DMS 273 treated with DMSO at 0.1 percent for 48 hours (cell line): ENCODE data around the gene CA12.

Experiments used
- DNase-seq: peaks from one replicate; lab custom pipeline; 2025; lab: John Stamatoyannopoulos, UW

The CA12 gene

DNA sequence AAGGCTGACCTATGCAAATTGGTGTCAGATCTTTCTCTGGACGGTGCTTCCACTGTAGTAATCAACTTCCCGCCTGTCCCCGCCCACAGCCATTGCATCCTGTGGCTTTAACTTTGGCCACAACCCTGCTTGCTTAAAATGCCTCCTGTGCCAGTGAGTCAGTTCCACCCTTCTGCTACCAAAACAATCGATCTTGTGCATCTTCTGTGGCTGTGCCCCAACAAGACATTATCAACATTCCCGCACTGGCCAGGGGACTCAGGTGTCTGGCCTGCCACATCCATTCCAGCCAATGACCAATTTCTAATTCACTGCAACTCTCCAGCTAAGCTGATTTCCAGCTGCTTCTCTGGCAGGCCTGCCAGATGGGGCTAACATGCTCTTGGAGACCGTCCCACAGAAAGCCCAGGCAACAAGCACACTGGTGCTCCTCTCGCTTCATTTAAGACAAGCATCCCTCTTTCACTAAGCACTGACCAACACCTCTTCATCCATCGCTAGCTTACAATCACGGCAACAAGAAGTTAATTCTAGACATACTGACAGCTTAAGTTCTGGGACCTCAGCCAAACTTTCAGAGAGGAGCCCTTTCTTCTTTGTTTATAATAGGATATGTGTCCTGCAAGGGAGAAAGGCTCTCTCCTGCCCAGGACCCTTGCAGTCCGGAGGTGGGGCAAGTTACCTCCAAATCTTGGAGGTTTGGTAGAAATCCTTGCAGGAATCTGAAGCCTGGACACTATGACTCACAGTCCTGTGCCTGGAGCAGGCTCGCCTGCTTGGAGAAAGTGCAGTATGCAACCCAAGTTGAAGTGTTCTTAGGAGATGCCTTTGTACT is 6.7 kb downstream of the CA12 start:
- DNase-seq, result peak; percentile 54

DNA sequence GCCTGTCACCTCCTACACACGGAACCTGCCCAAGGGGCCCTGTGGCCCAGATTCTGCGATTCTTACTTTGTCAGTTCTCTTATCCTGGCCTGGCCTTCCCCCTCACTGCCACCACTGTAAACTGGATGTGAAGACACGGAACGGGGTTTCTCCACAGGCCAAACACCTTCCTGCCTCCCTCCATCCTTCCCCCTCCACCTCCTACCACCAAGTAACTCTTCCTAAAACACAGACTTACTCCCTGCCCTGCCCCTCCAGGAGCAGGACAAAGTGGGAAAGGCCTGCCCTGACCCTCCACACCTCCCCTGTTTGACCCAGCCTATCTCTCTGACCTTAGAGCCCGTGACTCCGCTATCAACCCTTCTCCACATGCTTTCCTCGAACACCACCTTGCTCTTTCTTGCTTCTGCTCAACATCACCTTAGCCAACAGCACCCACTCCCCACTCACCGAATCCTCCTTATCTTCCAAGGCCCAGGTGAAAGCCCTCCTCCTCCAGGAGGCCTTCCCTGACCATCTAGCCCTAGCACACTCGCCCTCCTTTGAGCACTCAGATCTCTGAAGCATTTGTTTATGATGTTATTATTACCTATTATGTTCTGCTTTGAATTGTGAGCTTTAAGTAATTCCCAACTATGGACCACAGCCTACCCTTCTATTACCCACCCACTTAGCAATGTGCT is 7.6 kb downstream of the CA12 start:
- DNase-seq, result no peak

DNA sequence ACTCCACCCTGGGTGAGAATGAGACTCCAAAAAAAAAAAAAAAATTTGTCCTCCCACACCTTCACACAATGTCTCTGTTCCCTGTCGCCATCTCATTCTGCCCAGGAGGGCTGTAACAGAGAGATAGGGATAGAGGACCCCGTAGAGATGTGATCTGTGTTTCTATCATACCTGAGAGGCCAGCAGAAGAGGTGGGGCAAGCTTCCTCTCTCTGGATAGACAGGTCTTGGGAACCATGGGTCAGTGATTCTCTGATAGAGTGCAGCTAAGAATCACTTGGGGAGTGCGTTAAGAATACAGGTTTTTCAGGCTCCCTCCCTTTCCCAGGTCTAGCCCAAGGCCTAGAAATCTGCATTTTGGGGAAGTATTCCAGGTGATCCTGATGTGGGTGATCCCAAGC is 8.3 kb downstream of the CA12 start:
- no peak for DNase-seq

DNA sequence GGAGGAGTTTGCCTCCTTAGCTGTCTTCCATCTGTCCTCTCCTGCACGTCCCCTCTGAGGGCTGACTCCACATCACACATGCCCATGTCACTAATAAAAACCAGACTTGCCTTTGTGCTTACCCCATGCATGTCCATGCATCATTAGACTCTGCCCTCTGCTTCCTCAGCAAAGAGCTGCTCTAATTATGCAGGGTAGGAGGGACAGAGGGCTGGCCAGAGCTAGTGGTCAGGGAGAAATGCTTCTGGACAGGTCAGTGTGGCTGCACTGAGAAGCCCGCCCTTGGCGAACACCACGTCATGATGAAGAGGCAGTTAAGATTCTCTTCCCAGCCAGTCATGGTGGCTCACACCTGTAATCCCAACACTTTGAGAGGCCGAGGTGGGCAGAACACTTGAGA is 8.9 kb downstream of the CA12 start:
- DNase-seq, result no peak

DNA sequence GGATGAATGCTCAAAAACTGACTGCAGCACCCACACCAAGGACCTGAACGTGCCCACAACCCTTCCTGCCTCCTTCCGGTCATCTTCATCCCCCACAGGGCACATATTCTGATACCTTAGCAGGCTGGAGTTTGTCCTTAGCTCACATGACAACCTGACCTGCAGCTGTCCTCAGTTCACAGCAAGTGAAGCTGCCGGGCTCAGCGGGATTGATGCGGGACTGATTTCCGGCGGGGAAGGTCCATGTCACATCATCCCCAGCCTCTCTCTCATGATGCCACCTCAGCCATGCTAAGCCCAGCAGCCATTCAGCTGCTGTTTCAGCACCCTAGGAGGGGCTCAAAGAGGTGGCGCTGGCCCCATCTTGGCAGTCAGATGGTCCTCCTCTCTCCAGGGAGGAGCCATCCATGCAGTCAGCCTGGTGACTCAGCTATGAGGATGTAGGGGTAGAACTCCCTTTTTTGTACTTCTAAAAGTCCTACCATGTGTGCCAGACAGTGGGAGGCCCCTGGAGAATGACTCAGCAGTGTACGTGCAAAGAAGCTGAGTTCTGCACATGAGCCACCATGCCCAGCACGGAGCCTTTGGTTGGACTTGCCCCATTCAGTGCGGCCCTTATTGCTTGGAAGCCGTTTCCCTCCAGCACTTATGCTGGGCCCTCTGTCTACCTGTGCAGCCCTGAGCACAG is 9.5 kb downstream of the CA12 start:
- no peak for DNase-seq

DNA sequence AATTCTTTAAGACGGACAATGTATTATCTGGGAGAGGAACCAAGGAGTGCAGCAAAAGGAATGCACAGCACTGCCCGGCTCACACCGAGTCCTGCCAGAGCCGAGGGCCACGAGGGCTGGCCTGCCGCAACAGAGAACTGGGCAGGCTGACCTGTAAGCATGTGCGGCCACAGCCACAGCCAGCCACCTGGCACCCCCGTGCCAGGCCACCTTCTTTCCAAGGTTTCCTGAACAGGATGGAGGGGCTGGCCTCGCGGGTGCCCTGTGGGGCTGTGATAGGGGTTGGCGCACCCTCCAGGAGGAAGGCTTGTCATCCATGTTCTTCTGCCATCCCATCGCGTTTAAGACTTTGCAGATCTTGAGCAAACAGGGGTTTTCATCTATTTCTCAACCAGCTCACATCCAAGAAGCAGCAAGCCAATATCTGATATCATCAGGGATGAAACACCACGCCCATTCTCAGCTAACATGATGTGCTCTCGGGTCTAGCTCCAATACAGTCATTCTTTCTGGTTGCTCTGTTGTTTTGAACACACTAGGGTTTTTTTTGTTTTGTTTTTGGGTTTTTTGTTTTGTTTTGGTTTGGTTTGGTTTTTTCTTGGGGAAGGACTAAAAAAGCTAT is 10.2 kb downstream of the CA12 start:
- no peak for DNase-seq

DNA sequence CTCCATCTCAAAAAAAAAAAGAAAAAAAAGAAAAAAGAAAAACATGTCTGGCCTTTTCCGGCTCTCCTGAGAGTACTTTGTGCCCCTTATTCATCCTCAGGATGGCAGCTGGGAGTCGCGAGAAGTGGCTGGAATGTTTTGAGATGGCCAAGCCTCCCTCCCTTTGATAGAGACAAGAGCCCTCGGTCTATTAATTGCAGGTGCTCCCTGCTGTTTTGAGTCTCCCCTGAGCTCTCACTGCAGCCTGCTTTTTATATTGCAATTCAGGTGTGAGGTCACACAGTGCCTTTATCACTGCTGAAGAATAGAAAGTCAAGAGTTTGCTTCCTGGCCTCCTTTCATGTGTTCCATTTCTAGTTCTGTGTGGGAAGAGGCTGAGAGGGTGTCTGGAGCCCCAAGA is 10.9 kb downstream of the CA12 start:
- no peak for DNase-seq

DNA sequence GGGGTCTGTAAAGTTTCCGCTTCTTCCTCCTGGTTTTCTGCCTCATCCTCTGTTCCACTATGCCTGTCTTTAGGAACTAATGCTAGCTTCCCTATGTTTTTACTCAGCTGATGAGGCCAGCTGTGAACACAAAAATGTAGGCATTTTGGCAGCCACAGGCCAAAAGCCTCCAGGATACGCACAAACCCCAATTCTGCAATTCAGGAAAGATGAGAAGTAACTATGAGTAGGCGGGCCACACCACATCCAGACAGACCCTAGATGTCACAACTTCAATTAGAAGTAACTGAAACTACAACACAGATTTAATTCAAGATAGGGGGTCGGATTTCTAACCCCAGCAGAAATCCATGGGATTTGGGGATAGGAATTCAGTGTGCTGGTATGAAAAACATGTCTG is 11.9 kb downstream of the CA12 start:
- no peak for DNase-seq

DNA sequence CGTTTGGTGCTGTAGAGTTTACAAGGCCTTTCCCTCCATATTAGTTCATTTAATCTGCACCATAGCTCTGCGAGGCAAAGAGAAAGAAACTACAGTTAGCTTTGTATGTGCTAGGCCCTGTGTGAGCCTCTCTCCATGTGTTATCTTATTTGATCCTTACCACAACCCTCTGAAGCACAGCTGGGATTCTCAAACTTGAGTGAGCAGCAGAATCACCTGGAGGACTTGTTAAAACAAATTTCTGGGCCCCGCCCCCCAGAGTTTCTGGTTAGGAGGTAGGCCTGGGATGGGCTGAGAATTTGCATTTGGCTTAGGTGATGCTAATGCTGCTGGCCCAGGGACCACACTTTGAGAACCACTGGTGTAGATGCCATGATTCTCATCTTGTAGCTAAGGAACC is 12.3 kb downstream of the CA12 start:
- no peak for DNase-seq

DNA sequence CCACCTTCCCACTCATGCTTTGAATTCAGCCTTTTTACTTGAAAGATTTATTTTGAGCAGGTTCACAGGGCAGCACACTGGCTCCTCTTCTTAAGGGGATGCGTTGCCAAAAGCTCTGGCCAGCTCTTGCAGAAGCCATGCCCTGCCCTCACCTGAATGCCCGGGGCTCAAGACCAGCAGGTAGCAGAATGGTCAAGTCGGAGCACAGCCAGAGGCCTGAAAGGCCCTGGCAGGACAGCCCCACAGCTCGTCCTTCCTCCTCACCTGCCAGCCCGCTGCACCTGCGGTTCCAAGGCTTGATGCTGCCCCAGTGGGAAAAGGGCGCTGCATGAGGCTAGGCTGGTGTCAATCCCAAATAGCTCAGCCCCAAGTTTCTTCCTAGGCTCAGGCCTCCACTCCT is 13.1 kb downstream of the CA12 start:
- no peak for DNase-seq

DNA sequence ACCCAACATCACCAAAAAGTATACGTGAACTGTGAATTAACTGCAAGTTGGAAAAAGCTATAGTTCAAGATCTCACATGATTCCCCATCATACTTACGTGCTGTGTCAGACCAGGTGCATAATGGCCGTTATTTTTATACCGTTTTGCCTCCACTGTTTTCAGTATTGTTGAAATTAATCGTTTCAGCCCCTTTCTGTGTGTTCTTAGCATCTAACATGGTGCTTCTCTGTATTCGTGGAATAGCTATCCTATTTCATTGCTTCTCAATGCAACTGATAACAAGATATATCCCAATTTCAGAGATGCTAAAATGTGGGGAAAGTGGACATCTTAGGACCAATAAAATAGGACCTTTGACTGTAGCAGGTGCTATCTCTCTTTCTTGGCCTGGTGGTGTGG is 13.7 kb downstream of the CA12 start:
- DNase-seq, result no peak

DNA sequence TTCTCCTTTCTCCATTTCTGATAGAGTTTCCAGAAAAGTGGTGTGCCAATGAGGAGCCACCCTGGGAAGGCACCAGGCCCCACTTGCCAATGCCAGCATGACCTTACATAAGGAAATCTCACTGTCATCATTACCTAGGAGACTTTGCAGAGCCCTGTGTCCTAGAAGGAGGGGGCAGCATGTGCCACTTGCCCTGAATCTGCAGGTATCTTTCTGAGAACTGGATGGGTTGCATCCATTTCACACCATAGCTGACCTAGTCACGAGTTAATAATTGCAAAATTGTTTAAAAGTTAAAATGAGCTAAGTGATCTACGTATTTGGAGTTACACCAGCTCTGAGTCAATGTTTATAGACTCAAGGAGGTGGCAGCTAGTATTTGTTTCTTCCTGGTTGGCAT is 14.3 kb downstream of the CA12 start:
- no peak for DNase-seq

DNA sequence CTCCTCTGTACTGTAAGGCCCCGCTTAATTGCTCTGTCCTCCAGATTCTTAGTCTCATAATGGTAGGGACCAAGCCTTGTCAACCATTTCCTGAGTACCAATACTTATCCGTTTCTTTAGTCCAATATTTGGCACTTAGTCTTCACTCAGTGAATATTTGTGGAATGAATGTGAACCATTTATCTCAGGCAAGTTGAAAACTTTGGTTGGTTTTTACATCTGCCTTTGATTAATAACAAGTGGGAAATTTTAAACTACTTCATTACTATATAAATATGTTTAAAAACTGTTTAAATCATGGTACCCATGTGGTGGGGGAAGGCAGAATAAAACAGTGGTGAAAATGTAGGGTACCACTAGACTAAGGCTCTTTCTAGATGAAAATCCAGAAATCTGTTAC is 15.2 kb downstream of the CA12 start:
- DNase-seq, result no peak

DNA sequence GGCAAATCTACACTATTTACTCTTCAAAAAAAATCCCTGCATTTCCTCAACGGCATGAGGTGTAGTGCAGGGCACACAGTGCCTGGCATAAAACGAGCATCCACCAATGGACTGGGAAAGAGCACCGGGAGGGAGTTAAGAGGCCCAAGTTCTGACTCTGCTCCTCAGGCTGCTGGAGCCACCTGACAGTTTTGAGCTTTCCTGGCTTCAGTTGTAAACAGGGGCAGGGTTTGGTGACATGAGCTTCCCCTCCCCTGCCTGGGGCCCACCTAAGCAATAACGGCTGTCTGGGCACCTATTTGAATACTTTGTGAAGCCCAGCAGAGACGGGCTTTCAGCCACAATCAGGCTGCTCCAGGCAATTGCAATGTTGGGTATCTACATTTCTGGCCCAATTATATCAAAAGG is 16.4 kb downstream of the CA12 start:
- DNase-seq, result no peak

DNA sequence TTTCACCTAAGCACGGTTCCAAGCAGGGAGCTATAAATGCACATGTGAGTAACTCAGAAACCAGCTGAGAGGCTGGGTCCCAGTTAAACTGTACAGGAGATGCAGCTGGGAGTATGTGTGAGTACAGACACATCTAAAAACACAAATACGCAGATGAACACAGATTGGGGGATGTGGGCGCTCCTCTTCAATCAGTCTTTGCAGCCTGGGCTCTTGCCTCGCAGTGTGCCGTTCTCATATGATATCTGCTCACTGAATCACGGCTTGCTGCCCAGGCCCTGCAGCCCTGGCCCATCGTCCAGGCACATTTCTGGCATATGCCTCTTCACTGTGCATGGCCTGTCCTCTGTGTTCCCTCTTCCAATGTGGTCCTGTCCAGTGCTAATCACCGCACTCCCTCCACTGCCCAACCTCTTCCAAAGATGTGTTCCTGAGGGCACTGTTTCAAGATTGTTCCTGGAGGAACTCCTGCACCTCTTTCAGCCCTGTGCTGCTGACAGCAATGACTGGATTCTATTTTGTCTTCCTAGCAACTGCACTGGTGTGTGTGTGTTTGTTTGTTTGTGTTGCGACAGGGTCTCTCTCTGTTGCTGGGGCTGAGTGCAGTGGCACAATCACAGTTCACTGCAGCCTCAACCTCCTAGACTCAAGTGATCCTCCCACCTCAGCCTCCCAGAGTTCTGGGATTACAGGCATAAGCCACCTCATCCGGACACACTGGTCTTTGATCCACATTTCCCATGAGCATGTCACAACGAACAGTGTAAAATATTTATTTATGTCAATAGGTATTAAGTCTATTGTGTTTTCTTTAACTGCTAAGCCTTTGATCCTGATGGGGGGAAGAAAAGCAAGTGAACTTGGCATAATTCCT is 17.0 kb downstream of the CA12 start:
- DNase-seq, result no peak

DNA sequence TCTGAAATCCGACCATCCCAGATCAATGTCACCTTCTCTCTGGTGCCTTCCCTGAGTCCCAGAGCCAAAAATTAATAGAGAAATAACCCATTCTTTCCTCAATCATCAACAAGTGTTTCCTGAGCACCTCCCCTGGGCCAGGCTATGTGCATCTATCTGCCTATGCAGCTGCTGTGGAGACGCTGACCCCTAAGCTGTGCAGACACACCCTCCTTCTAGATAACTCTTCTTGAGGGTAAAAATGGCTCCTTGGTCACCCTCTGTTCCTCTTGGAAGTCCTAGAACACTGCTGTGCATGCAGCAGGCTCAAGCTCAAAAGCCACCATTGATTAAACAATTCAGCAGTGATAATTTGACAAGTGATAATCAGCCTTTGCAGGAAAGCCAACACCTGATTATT is 18.4 kb downstream of the CA12 start:
- no peak for DNase-seq

DNA sequence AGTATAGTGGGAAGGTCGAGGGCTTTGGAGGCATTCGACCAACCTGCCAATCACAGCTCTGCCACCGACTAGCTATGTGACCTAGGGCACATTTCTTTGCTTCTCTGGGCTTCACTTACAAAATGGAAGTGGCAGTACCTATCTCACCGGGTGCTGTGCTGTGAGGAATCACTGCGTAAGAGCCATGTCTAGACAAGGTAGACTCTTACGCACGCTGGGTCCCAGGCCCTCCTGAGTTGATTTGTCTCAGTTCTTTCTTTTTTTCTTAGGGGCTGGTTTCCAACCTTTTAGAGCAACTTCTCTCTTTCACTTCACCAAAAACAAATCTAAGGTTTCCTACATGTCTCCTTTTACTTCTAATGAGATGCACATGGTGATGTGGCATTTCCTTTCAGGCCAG is 18.8 kb downstream of the CA12 start:
- DNase-seq, result no peak

DNA sequence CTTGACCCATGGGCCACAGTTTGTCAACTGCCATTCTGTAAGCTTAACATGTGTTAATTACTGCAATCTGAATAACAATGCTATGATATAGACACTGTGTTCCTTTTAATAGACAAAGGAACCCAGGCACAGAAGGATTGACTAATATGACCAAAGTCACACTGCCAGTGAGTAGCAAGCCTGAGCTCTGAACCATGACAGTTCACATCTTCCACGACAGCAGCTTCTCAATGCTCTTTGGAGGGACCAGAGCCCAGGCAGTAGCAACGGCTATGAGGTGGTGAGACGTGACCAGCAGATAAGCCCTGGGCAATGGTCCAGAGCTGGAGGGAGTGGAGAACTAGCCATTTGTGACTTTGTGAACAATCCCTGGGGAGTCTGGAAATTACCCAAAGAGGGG is 19.4 kb downstream of the CA12 start:
- DNase-seq, result no peak

DNA sequence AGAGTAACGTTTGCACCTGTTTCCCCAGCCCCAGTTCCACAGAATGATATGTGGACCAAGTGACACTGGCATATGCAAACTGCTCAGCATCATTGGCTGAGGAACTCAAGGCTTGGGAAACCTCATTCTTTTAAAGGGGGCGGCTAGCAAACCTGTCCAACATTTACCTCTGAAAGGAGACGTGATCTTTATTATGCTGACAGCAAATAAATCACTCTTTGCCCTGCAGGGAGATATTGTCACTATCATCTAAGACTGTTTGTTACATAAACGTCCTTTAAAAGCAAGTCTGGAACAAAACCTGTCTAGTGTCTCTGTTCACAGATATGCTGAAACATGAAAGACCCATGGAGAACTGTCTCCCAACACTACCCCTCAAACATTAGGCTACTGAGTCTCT is 21.5 kb downstream of the CA12 start:
- DNase-seq, result no peak

DNA sequence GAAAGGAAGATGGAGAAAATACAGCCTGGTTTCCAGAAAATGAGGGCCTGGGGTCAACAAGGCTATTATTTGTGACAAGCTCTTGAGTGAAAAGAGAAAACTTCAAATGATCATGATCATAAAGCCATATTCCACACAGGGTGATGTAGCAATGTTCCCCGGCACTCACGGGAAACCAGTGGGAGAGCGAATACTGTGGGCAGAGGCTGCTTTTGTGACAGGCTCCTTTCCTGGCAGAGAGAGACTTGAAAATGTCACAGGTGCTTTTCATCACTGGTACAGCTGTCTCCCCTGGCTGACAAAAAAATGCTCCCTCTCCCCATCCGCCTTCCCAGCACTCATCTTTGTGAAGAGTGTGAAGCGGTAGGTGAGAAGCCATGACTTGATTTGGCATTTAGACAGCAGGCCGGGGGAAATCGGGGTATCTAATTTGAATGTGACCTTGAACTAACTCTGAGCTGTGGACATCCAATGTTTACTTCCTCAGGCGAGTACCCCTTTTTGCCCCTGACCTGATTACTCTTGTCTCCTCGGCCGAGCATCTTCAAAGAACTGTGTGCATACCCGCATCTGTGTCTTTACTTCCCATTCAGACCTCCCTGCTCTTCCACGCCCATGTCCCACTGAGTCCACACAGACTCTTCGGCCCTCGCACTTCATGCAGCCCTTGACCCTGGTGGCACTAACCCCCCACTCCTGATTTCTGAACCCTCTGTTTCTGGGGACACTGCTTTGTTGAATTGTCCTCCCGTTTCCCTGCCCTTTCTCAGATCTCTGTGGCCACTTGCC is 23.2 kb downstream of the CA12 start:
- DNase-seq, result no peak

DNA sequence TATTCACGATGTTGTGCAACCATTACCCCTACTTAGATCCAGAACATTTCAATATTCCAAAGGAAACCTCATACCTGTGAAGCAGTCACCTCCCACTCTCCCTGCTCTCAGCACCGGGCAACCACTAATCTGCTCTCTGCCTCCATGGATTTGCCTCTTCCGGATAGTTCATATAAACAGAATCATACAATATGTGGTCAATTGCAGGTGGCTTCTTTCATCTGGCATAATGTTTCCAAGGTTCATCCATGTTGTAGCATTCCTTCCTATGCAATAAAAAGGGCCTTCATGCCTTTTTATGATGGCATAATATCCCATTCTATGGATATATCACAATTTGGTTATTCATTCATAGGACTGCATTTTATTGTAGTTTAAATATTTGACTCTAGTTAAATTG is 23.9 kb downstream of the CA12 start:
- DNase-seq, result no peak
